ENCODE measurements around the gene MCC. TPM values are rescaled to one million over a fixed set of nuclear protein-coding genes. Genes with fewer than 3 reads are reported as not detected.

Gene MCC
- total RNA-seq, 1 donor from 2014 or later = 26.9 TPM

DNA sequence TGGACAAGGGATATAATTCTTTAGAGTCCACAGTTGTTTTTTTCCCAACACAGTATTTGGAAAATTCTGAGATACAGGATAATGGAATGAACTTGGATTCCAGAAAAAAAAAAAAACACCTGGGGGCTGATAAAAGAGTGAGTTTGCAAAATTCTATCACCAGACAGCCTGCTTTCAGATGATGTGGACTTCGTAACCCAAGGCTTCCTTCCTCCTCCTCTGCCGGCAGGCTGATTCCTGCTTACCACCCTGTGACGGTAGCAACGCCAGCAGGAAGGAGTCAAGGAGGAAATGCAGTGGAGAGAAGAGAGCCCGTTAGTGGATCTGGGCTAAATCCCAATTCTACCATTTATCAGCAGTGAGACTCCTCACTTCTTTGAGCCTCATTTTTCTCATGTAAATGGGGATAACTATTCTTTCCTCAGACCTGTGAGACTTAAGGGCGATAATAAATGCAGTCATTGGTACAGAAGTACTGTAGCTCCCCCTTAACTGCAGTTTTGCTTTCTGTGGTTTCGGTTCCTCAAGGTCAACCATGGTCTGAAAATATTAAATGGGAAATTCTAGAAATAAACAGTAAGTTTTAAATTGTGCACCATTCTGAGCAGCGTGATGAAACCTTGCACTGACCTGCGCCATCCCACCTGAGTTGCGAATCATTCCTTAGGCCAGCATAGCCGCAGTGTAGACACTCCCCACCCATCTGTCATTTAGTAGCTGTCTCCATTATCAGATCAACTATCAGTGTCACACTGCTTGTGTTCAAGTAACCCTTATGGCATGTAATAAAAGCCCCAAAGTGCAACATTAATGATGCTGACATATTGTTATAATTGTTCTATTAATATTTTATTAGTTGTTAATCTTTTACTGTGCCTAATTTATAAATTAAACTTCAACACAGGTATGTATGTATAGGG, 440.3 kb downstream of the MCC start:
- Mint-ChIP-seq H3K4me3 (ENCODE audit: unreplicated experiment) (peak overlapping the region; percentile 41), H3K27ac (ENCODE audit: unreplicated experiment) (peak overlapping the region; percentile 91), H3K36me3 (ENCODE audit: low read depth, unreplicated experiment) (peaks cover 29% of the 10 kb centered on the region), H3K9me3 (ENCODE audit: unreplicated experiment) (no peaks in the 10 kb centered on the region), H3K4me1 (ENCODE audit: low read depth, unreplicated experiment) (peaks cover 34% of the 10 kb centered on the region), H3K27me3 (ENCODE audit: low read depth, unreplicated experiment) (no peaks in the 10 kb centered on the region)
- no peak overlapping the region for H3K9ac ChIP-seq (ENCODE audit: low read length)
- DNase-seq (ENCODE audit: low read depth) (no peak), FAIRE-seq (no peak)
- H3K36me3 ChIP-seq (ENCODE audit: insufficient read depth, low read length) = no peaks in the 10 kb centered on the region
- H3K4me3 ChIP-seq (ENCODE audit: insufficient read depth, low read depth, low read length) = no peak overlapping the region
- H3K9me3 ChIP-seq (ENCODE audit: insufficient read depth, low read depth, low read length) = no peaks in the 10 kb centered on the region
- H3K27me3 ChIP-seq (ENCODE audit: insufficient read depth, low read length) = no peaks in the 10 kb centered on the region
- no peaks in the 10 kb centered on the region for H3K79me2 ChIP-seq (ENCODE audit: insufficient read depth, low read length)
- H2AFZ ChIP-seq (ENCODE audit: low read depth, low read length) = no peak overlapping the region
- no peaks in the 10 kb centered on the region for H4K20me1 ChIP-seq (ENCODE audit: insufficient read depth, low read length)
- peaks cover 42% of the 10 kb centered on the region for H3K4me1 ChIP-seq (ENCODE audit: insufficient read depth, low read length)
- TF ChIP-seq CTCF (IDR thresholded peaks at IDR 0.05; ENCODE audit: insufficient read depth, low read depth, low read length) (no peak), EZH2 (IDR thresholded peaks at IDR 0.05; ENCODE audit: insufficient read depth, low read length) (no peak)
- H3K27ac ChIP-seq (ENCODE audit: low read depth, low read length) = no peak overlapping the region
- H3K4me2 ChIP-seq (ENCODE audit: low read length) = peak overlapping the region; percentile 49

DNA sequence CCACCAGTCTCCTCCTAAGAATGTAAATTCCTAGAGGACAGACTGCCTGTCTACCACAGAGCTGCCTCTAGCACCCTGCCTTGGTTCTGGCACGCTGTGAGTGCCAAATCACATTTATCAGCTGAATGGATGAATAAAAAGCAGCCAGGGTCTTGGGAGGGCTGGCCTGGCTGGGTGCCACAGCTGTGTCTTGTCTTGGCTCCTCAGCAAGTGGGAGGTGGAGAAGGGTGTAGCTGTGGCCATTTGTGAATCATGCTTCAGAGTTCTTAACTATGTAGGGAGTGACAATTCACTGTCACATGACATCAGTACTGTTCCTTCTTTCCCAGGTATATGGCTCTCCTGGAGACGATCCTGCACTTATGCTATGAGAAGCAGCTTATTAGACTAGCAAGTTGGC, 441.0 kb downstream of the MCC start:
- Histone ChIP-seq H3K4me2 (ENCODE audit: low read length) (peak overlapping the region; percentile 49), H3K4me3 (ENCODE audit: insufficient read depth, low read depth, low read length) (no peak overlapping the region), H3K27ac (ENCODE audit: low read depth, low read length) (no peak overlapping the region), H3K79me2 (ENCODE audit: insufficient read depth, low read length) (no peaks in the 10 kb centered on the region), H3K9me3 (ENCODE audit: insufficient read depth, low read depth, low read length) (no peaks in the 10 kb centered on the region), H3K27me3 (ENCODE audit: insufficient read depth, low read length) (no peaks in the 10 kb centered on the region), H4K20me1 (ENCODE audit: insufficient read depth, low read length) (no peaks in the 10 kb centered on the region), H3K36me3 (ENCODE audit: insufficient read depth, low read length) (no peaks in the 10 kb centered on the region), H2AFZ (ENCODE audit: low read depth, low read length) (no peak overlapping the region), H3K9ac (ENCODE audit: low read length) (no peak overlapping the region), H3K4me1 (ENCODE audit: insufficient read depth, low read length) (peaks cover 41% of the 10 kb centered on the region)
- DNase-seq (ENCODE audit: low read depth) = peak; percentile 79
- FAIRE-seq = no peak
- Mint-ChIP-seq H3K4me1 (ENCODE audit: low read depth, unreplicated experiment) (peaks cover 35% of the 10 kb centered on the region), H3K27ac (ENCODE audit: unreplicated experiment) (peak overlapping the region; percentile 91), H3K4me3 (ENCODE audit: unreplicated experiment) (no peak overlapping the region), H3K27me3 (ENCODE audit: low read depth, unreplicated experiment) (no peaks in the 10 kb centered on the region), H3K36me3 (ENCODE audit: low read depth, unreplicated experiment) (peaks cover 25% of the 10 kb centered on the region), H3K9me3 (ENCODE audit: unreplicated experiment) (no peaks in the 10 kb centered on the region)
- TF ChIP-seq CTCF (IDR thresholded peaks at IDR 0.05; ENCODE audit: insufficient read depth, low read depth, low read length) (no peak), EZH2 (IDR thresholded peaks at IDR 0.05; ENCODE audit: insufficient read depth, low read length) (no peak)
